ENCODE measurements around the gene RLBP1.
"Not testable (repeated sequence)": the region's sequence is repeated elsewhere in the genome, so short reads cannot be mapped to it uniquely, and the experiment has no call there.

RLBP1 gene

DNA sequence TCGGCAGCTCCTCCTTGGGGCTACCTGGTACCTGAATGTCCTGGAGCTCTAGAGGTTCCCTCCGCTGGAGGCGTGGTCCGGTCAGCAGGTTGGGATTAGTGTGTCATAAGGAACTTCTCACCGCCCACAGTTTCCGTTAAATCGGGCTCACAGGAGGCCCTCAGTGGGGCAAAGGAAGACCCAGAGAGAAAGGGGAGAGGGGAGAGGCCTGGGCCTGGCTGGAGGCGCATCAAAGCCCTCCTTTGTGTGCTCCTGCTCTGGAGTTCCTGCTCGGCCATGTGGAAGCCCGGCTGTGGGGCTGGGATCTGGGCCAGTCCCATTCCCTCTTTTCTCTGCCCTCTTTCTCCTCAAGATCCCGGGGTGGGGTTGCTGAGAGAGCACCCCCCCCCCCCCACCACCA lies at the start of gene RLBP1:
Gene RLBP1 (minus strand): TSS at position 37 of the 400 bp plus-strand sequence. CDS start 2,604 bp downstream, outside the sequence.
- Histone ChIP-seq H3K4me2 (no peak within 1 kb of the TSS), H3K27ac (no peak within 1 kb of the TSS), H3K4me1 (no peaks in the 10 kb centered on the region), H3K9ac (no peak within 1 kb of the TSS), H3K4me3 (no peak within 1 kb of the TSS), H3K36me3 (no peaks in the 10 kb centered on the region), H4K20me1 (peaks cover 0 to 5% (median 0%) of the 10 kb centered on the region in 11 experiments; a peak in 2 of 22 replicates), H3K27me3 (no peaks in the 10 kb centered on the region), H3K9me3 (replicated peaks in 1 of 11) (no peaks in the 10 kb centered on the region)
- no peak for TF ChIP-seq Cebpa-rat (IDR thresholded peaks at IDR 0.05)

DNA sequence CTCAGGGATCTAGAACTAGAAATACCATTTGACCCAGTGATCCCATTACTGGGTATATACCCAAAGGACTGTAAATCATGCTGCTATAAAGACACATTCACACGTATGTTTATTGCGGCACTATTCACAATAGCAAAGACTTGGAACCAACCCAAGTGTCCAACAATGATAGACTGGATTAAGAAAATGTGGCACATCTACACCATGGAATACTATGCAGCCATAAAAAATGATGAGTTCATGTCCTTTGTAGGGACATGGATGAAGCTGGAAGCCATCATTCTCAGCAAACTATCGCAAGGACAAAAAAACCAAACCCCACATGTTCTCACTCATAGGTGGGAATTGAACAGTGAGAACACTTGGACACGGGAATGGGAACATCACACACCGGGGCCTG lies 28.8 kb upstream of the RLBP1 start:
- H3K4me2 ChIP-seq, H3K27me3 ChIP-seq, H3K9ac ChIP-seq, H3K27ac ChIP-seq, H4K20me1 ChIP-seq, H3K4me3 ChIP-seq: not testable (repeated sequence)
- Histone ChIP-seq H3K9me3 (replicated peaks in 1 of 11) (peaks cover 0 to 17% (median 5%) of the 10 kb centered on the region in 11 experiments; a peak in 14 of 22 replicates), H3K4me1 (peaks cover 14 to 22% (median 16%) of the 10 kb centered on the region in 10 experiments), H3K36me3 (peaks cover 16 to 91% (median 78%) of the 10 kb centered on the region in 11 experiments)

DNA sequence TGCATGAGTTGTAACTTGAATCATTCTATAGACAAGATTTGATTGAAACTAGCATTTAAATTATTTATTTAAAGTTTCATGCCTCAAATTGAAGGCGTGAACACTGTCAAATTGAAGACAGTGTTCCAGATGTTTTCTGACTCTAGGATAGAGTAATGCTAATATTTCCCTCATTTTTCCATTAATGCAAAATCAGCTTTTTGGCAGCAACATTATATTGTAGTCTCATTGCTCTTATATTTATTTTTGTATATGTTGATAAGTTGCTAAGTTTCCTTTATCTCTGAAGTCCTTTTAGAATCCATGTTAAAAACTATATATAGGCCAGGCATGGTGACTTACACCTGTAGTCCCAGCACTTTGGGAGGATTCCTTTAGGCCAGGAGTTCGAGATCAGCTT lies 27.2 kb upstream of the RLBP1 start:
- H4K20me1 ChIP-seq: peaks cover 0 to 8% (median 0%) of the 10 kb centered on the region in 11 experiments; a peak in 1 of 22 replicates
- H3K9me3 ChIP-seq (replicated peaks in 1 of 11): peaks cover 0 to 17% (median 5%) of the 10 kb centered on the region in 11 experiments; a peak in 13 of 22 replicates
- no peak overlapping the region for H3K4me2 ChIP-seq
- peaks cover 8 to 76% (median 63%) of the 10 kb centered on the region in 11 experiments; a peak in 21 of 22 replicates for H3K36me3 ChIP-seq
- peaks cover 20 to 29% (median 23%) of the 10 kb centered on the region in 10 experiments for H3K4me1 ChIP-seq
- H3K27ac ChIP-seq: no peak overlapping the region
- H3K9ac ChIP-seq: no peak overlapping the region
- no peak overlapping the region for H3K4me3 ChIP-seq
- no peaks in the 10 kb centered on the region for H3K27me3 ChIP-seq
- TF ChIP-seq Cebpa-rat (IDR thresholded peaks at IDR 0.05): no peak

DNA sequence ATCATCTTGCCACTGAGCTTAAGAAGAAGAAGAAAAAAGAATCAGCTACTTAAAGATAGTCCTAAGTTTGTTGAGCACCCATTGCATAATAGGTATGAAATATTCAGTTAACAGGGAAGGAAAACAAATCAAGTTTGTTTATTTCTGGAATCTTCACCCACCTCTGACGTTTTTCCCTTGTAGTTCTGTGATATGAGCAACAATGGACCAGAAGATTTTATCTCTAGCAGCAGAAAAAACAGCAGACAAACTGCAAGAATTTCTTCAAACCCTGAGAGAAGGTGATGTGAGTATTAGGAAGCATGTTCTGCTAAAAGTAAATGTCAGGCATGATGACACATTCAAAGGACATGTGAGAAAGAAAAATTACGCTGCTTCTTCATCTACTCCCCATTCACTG lies 26.1 kb upstream of the RLBP1 start:
- Histone ChIP-seq H3K9me3 (replicated peaks in 1 of 11) (peaks cover 0 to 17% (median 5%) of the 10 kb centered on the region in 11 experiments; a peak in 13 of 22 replicates), H3K4me3 (no peak overlapping the region), H3K27me3 (no peaks in the 10 kb centered on the region), H3K36me3 (peaks cover 8 to 64% (median 53%) of the 10 kb centered on the region in 11 experiments; a peak in 21 of 22 replicates), H3K9ac (no peak overlapping the region), H3K4me1 (peaks cover 21 to 36% (median 31%) of the 10 kb centered on the region in 10 experiments), H3K27ac (no peak overlapping the region), H4K20me1 (peaks cover 0 to 8% (median 0%) of the 10 kb centered on the region in 11 experiments; a peak in 1 of 22 replicates), H3K4me2 (no peak overlapping the region)
- no peak for TF ChIP-seq Cebpa-rat (IDR thresholded peaks at IDR 0.05)

DNA sequence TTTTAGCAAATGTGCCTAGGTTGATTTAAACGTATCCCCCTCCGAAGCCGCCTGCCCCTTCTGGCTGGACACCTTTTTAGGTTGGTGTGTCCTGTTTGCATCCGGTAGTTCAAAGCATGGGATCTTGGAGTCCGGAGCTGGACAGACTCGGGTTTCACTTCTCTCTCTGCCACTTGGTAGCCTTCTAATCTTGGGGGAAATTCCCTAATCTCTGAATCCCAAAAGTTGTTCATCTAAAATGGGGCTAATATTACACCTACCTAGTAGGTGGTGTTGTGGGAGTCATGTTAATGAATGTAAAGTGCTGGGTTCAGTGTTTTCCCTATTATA lies 23.2 kb upstream of the RLBP1 start:
- peak overlapping the region in 9 of 11 experiments; percentile 67 to 85 (median 82); a peak in 18 of 22 replicates for H3K27ac ChIP-seq
- peak overlapping the region; percentile 74 to 89 (median 80) for H3K4me3 ChIP-seq
- peak overlapping the region; percentile 74 to 88 (median 83) for H3K9ac ChIP-seq
- H3K36me3 ChIP-seq: peaks cover 8 to 40% (median 30%) of the 10 kb centered on the region in 11 experiments; a peak in 21 of 22 replicates
- H3K4me2 ChIP-seq: peak overlapping the region; percentile 69 to 94 (median 90)
- no peak for TF ChIP-seq Cebpa-rat (IDR thresholded peaks at IDR 0.05)
- H3K27me3 ChIP-seq: no peaks in the 10 kb centered on the region
- H3K9me3 ChIP-seq (replicated peaks in 1 of 11): peaks cover 4 to 19% (median 14%) of the 10 kb centered on the region in 11 experiments; a peak in 20 of 22 replicates
- H4K20me1 ChIP-seq: peaks cover 0 to 8% (median 0%) of the 10 kb centered on the region in 11 experiments; a peak in 1 of 22 replicates
- peaks cover 21 to 36% (median 31%) of the 10 kb centered on the region in 10 experiments for H3K4me1 ChIP-seq

DNA sequence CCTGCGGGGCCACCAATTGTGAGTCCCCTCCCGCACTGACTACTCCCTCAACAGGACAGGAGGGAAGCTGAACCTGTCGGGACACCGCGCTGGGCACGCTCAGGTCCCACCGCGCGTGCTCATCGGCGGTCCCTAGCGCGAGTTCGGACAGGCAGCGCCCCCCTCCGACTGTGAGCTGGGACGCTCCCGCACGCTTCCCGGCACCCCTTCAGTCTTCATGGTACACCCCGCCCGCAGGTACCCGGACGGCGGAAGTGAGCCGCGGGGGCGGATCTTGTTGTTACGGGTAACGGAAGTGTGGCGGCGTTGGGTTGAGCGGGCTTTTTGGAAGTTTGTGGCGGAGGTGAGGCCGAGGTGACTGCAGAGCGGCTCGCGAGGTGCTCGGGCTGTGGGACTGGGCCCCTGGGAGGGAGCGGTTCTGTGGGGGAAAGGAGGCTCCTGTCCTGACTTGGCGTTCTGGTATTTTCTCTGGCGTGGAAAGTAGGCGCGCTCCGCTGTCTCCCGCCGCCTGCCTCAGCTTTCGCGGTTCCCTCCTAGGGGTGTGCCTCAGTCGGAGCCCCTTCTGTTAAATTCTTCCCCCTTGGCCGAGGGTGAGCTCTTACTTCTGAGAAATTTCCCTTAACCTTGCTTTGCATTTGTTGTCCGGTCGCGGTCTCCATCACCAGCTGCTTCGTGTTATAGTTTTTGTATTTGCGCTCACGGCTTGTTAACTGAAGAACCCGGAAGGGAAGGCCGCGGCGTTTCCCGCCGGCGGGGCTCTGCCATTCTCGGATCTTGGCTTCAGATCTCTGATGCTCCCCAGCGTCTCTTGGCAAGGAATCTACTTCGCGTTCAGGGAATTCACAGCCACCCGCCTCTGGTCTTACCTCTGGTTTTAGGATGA lies 22.6 kb upstream of the RLBP1 start, which contains the start of gene FANCI:
Gene FANCI (plus strand): TSS at position 289 of the 883 bp plus-strand sequence. CDS start 3,669 bp downstream, outside the sequence.
- TF ChIP-seq Cebpa-rat (IDR thresholded peaks at IDR 0.05): no peak
- Histone ChIP-seq H3K36me3 (peaks cover 8 to 34% (median 24%) of the 10 kb centered on the region in 11 experiments; a peak in 21 of 22 replicates), H3K4me3 (peak within 1 kb of the TSS; percentile 74 to 89 (median 80)), H3K4me2 (peak within 1 kb of the TSS; percentile 69 to 94 (median 90)), H3K9me3 (replicated peaks in 1 of 11) (peaks cover 0 to 18% (median 14%) of the 10 kb centered on the region in 11 experiments; a peak in 15 of 22 replicates), H4K20me1 (peaks cover 0 to 8% (median 0%) of the 10 kb centered on the region in 11 experiments; a peak in 1 of 22 replicates), H3K27me3 (no peaks in the 10 kb centered on the region), H3K9ac (peak within 1 kb of the TSS; percentile 74 to 88 (median 83)), H3K4me1 (peaks cover 21 to 36% (median 31%) of the 10 kb centered on the region in 10 experiments), H3K27ac (peak within 1 kb of the TSS; percentile 17 to 85 (median 81); a peak in 20 of 22 replicates)

DNA sequence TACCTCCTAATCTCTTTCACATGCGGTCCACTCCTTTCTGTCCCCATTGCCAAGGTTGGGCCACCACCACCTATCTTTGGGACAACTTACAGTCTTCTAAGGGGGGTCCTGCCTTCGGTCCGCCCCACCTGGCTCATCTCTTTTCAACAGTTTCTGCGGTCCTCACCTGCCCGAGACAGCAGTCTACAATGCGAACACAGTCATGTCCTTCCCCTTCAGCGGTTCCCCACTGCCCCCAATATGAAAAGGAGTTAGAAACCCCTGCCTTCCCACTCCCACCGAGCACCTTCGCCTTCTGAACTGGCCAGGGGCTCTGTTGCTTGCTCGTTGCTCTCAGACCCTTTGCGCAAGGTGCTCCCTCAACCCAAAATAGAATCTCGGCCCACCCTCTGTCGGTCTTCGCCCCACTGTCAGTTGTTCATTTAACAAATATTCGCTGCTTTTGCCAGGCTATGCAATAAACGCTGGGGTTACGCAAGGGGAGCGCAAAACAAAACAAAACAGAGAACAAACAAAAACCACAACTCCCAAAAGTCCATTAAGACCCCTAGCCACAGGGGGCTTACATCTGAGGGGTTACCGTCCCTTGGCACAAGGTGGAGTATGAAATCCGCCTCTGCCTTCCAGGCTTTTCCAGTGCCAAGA lies 21.8 kb upstream of the RLBP1 start:
- peak in 8 of 11 experiments; percentile 42 to 91 (median 64); a peak in 13 of 22 replicates for TF ChIP-seq Cebpa-rat (IDR thresholded peaks at IDR 0.05)
- peak overlapping the region; percentile 74 to 88 (median 83) for H3K9ac ChIP-seq
- peak overlapping the region; percentile 17 to 85 (median 81); a peak in 20 of 22 replicates for H3K27ac ChIP-seq

DNA sequence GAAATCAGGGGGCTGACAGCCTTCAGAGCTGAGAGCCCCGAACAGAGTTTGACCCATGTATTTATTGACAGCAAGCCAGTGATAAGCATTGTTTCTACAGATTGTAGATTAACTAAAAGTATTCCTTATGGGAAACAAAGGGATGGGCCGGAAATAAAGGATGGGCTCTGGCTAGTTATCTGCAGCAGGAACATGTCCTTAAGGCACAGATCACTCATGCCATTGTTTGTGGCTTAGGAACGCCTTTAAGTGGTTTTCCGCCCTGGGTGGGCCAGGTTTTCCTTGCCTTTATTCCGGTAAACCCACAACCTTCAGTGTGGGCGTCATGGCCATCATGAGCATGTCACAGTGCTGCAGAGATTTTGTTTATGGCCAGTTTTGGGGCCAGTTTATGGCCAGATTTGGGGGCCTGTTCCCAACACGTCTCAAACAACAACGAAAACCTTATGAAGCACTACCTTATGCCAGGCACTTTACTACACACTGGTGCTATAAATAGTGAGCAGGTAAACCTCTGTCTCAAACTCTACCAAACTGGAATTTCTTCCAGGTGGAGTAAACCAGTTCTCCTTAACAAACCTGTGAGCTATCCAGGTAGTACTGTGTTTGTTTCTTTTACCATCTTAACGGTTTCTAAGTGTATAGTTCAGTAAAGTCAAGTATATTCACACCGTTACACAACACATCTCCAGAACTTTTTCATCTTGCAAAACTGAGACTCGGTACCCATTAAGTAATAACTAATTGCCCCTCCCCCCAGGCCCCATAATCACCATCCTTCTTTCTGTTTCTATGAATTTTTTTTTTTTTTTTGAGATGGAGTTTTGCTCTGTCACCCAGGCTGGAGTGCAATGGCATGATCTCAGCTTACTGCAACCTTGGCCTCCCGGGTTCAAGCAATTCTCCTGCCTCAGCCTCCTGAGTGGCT lies 18.8 kb upstream of the RLBP1 start:
- Histone ChIP-seq H3K4me1 (peaks cover 7 to 16% (median 14%) of the 10 kb centered on the region in 10 experiments), H3K9me3 (replicated peaks in 1 of 11) (peaks cover 0 to 20% (median 12%) of the 10 kb centered on the region in 11 experiments; a peak in 15 of 22 replicates)
- not testable (repeated sequence) for H4K20me1 ChIP-seq, H3K4me2 ChIP-seq, H3K27ac ChIP-seq, H3K36me3 ChIP-seq, H3K4me3 ChIP-seq, H3K9ac ChIP-seq, H3K27me3 ChIP-seq
- TF ChIP-seq Cebpa-rat (IDR thresholded peaks at IDR 0.05): peak in 1 of 11 experiments; percentile 30; a peak in 1 of 22 replicates

More for the DNA sequence above, 21.8 kb upstream of the RLBP1 start:
- Histone ChIP-seq H4K20me1 (peaks cover 0 to 8% (median 0%) of the 10 kb centered on the region in 11 experiments; a peak in 1 of 22 replicates), H3K4me2 (peak overlapping the region; percentile 69 to 94 (median 90)), H3K36me3 (peaks cover under 1 to 26% (median 16%) of the 10 kb centered on the region in 11 experiments; a peak in 21 of 22 replicates), H3K9me3 (replicated peaks in 1 of 11) (peaks cover 0 to 20% (median 12%) of the 10 kb centered on the region in 11 experiments; a peak in 15 of 22 replicates), H3K4me3 (peak overlapping the region; percentile 74 to 89 (median 80)), H3K27me3 (no peaks in the 10 kb centered on the region), H3K4me1 (peaks cover 21 to 36% (median 31%) of the 10 kb centered on the region in 10 experiments)

All from BLaER1 treated with 17β-estradiol and CSF1 and Interleukin-3, amounts not matched to agents 10 nM and 100 nM (cell line).